ENCODE data around the gene ESRRB.

DNA sequence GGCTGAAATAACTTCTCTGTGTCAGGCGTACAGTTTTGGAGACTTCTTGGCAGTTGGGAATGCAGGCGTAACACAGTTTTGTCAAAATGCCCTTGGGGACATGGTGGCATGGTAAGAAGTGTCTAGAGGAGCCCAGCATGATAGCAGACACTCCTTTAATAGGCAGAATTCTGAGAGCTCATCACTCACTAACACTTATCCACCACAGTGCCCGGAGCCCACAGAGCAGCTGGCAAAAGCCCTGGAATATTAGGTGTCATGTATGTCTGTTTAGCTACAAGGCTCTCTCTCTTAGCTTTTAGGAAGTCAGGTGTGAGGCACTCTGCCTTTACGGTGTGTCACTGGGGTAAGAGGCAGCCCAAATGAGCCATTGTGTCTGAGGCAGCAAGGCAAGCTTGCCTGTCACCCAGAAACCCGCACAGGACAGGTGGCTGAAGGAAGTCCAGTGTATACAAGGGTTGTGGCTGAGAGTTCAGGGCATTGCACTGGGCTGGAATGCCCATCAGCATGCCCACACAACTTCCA lies 96.3 kb downstream of the ESRRB start:
- no peak for TF ChIP-seq POLR2AphosphoS5 (IDR thresholded peaks at IDR 0.05; ENCODE audit: low read depth, low read length)
- TF ChIP-seq, protein P1, sequence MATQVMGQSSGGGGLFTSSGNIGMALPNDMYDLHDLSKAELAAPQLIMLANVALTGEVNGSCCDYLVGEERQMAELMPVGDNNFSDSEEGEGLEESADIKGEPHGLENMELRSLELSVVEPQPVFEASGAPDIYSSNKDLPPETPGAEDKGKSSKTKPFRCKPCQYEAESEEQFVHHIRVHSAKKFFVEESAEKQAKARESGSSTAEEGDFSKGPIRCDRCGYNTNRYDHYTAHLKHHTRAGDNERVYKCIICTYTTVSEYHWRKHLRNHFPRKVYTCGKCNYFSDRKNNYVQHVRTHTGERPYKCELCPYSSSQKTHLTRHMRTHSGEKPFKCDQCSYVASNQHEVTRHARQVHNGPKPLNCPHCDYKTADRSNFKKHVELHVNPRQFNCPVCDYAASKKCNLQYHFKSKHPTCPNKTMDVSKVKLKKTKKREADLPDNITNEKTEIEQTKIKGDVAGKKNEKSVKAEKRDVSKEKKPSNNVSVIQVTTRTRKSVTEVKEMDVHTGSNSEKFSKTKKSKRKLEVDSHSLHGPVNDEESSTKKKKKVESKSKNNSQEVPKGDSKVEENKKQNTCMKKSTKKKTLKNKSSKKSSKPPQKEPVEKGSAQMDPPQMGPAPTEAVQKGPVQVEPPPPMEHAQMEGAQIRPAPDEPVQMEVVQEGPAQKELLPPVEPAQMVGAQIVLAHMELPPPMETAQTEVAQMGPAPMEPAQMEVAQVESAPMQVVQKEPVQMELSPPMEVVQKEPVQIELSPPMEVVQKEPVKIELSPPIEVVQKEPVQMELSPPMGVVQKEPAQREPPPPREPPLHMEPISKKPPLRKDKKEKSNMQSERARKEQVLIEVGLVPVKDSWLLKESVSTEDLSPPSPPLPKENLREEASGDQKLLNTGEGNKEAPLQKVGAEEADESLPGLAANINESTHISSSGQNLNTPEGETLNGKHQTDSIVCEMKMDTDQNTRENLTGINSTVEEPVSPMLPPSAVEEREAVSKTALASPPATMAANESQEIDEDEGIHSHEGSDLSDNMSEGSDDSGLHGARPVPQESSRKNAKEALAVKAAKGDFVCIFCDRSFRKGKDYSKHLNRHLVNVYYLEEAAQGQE (IDR thresholded peaks at IDR 0.05; ENCODE audit: insufficient read depth in 1 of 2, low read depth in 2 of 2, low read length in 2 of 2), result no peak
- TF ChIP-seq SIN3A (IDR thresholded peaks at IDR 0.05; ENCODE audit: borderline replicate concordance, insufficient read depth, low read length), result no peak
- no peak for TF ChIP-seq TAF1 (IDR thresholded peaks at IDR 0.05; ENCODE audit: borderline replicate concordance, insufficient read depth, low read length)
- TF ChIP-seq FOXP2 (optimal IDR thresholded peaks at IDR 0.05; ENCODE audit: borderline replicate concordance, extremely low read depth, extremely low read length, insufficient read depth), result no peak

Data from PFSK-1 (cell line).